ENCODE data around the gene C16orf95. TPM values are rescaled to one million over a fixed set of nuclear protein-coding genes. Genes with fewer than 3 reads are reported as not detected.

The C16orf95 gene
- total RNA-seq, 2 donors from 2014 or later, result 6.4 to 7.8 TPM

- no peak overlapping the region for H3K4me3 ChIP-seq (ENCODE audit: low read length)
- peaks cover 48% of the 10 kb centered on the region for H3K36me3 ChIP-seq (ENCODE audit: control insufficient read depth, insufficient read depth, low read length)
- H3K9ac ChIP-seq (ENCODE audit: extremely low read depth, low read length, poor library complexity, severe bottlenecking), result no peak overlapping the region
- Mint-ChIP-seq H3K36me3 (ENCODE audit: low read depth) (peaks cover 33% of the 10 kb centered on the region), H3K9me3 (no peaks in the 10 kb centered on the region), H3K27me3 (ENCODE audit: insufficient read depth) (no peaks in the 10 kb centered on the region), H3K27ac (no peak overlapping the region), H3K4me3 (no peak overlapping the region), H3K4me1 (no peaks in the 10 kb centered on the region)
- WGBS, 2 experiments (ENCODE audit: insufficient coverage in 1 of 2, insufficient read length in 1 of 2), result 80 to 93% methylated on average over 1 to 7 of the region's 8 CpGs
- H3K27ac ChIP-seq (ENCODE audit: low read depth, low read length), result no peak overlapping the region
- no peaks in the 10 kb centered on the region for H3K9me3 ChIP-seq (ENCODE audit: control insufficient read depth, low read length)
- no peaks in the 10 kb centered on the region for H3K4me1 ChIP-seq (ENCODE audit: control insufficient read depth, insufficient read depth, low read length)
- TF ChIP-seq CTCF (conservative IDR thresholded peaks at IDR 0.05), result no peak
- H3K27me3 ChIP-seq (ENCODE audit: control insufficient read depth, insufficient read depth, low read length, poor library complexity, severe bottlenecking), result no peaks in the 10 kb centered on the region
- no peak for DNase-seq
Observed at GRCh38 chr16:87361916-87362619, 44.9 kb upstream of the C16orf95 start.

GRCh38 chr16:87360862-87361610, 43.8 kb upstream of the C16orf95 start:
- Mint-ChIP-seq H3K27me3 (ENCODE audit: insufficient read depth) (no peaks in the 10 kb centered on the region), H3K4me3 (no peak overlapping the region)

GRCh38 chr16:87359121-87359520, 41.9 kb upstream of the C16orf95 start:
- Histone ChIP-seq H3K4me1 (ENCODE audit: control insufficient read depth, insufficient read depth, low read length) (no peaks in the 10 kb centered on the region), H3K36me3 (ENCODE audit: control insufficient read depth, insufficient read depth, low read length) (peaks cover 43% of the 10 kb centered on the region), H3K27ac (ENCODE audit: low read depth, low read length) (no peak overlapping the region), H3K4me3 (ENCODE audit: low read length) (no peak overlapping the region), H3K9ac (ENCODE audit: extremely low read depth, low read length, poor library complexity, severe bottlenecking) (no peak overlapping the region), H3K27me3 (ENCODE audit: control insufficient read depth, insufficient read depth, low read length, poor library complexity, severe bottlenecking) (no peaks in the 10 kb centered on the region), H3K9me3 (ENCODE audit: control insufficient read depth, low read length) (no peaks in the 10 kb centered on the region)
- no peak for DNase-seq
- no peak overlapping the region for H3K27ac Mint-ChIP-seq
- peaks cover 34% of the 10 kb centered on the region for H3K36me3 Mint-ChIP-seq (ENCODE audit: low read depth)
- H3K4me3 Mint-ChIP-seq, result no peak overlapping the region
- H3K9me3 Mint-ChIP-seq, result no peaks in the 10 kb centered on the region
- H3K27me3 Mint-ChIP-seq (ENCODE audit: insufficient read depth), result no peaks in the 10 kb centered on the region
- no peaks in the 10 kb centered on the region for H3K4me1 Mint-ChIP-seq
- WGBS, 2 experiments (ENCODE audit: insufficient coverage in 1 of 2, insufficient read length in 1 of 2), result 94 to 96% methylated on average over 6 to 7 of the region's 7 CpGs
- TF ChIP-seq CTCF (conservative IDR thresholded peaks at IDR 0.05), result no peak

More at GRCh38 chr16:87360862-87361610, 43.8 kb upstream of the C16orf95 start:
- Mint-ChIP-seq H3K4me1 (no peaks in the 10 kb centered on the region), H3K27ac (no peak overlapping the region), H3K9me3 (no peaks in the 10 kb centered on the region), H3K36me3 (ENCODE audit: low read depth) (peaks cover 34% of the 10 kb centered on the region)
- no peaks in the 10 kb centered on the region for H3K9me3 ChIP-seq (ENCODE audit: control insufficient read depth, low read length)
- WGBS, 2 experiments (ENCODE audit: insufficient coverage in 1 of 2, insufficient read length in 1 of 2), result 96 to 99% methylated on average over 12 to 16 of the region's 16 CpGs
- no peak for TF ChIP-seq CTCF (conservative IDR thresholded peaks at IDR 0.05)
- no peaks in the 10 kb centered on the region for H3K4me1 ChIP-seq (ENCODE audit: control insufficient read depth, insufficient read depth, low read length)
- H3K4me3 ChIP-seq (ENCODE audit: low read length), result no peak overlapping the region
- DNase-seq, result no peak
- H3K9ac ChIP-seq (ENCODE audit: extremely low read depth, low read length, poor library complexity, severe bottlenecking), result no peak overlapping the region
- peaks cover 47% of the 10 kb centered on the region for H3K36me3 ChIP-seq (ENCODE audit: control insufficient read depth, insufficient read depth, low read length)
- no peak overlapping the region for H3K27ac ChIP-seq (ENCODE audit: low read depth, low read length)
- H3K27me3 ChIP-seq (ENCODE audit: control insufficient read depth, insufficient read depth, low read length, poor library complexity, severe bottlenecking), result no peaks in the 10 kb centered on the region

Measured in endodermal cell (in vitro differentiated cells).